NCI-H345 (cell line): Measurements from ENCODE around the gene SCP2.

ENCODE experiments used
- DNase-seq: peaks from one replicate; lab custom pipeline; 2025; lab: John Stamatoyannopoulos, UW

Gene SCP2

DNA sequence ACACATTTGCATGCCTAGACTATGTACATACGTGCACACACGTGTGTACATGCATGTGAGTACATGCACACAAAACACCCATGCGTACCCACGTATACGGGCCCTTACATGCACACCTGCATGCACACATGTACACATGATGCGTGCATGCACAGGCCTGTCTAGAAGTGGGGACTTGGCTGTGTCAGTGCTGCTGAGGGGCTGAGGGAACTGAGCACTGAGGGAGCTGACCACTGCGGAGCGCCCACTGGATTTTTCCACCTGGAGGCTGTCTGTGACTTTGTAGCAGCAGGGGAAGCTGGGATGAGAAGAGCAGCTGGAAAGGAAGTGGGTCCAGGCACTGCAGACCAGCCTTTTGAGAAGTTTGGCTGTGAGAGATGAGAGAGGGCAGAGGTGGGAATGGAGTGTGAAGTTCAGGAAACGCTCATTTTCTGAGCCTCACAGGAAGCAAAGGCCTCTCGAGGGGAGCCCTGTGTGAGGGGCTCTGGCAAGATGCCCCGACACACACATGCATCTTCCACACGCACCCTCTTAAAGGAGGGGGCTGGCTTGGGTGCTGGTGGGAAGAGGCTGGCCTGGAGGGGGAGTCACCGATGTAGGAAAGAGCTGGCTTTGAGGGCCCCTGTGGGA, 155.9 kb downstream of the SCP2 start:
- DNase-seq, result no peak

DNA sequence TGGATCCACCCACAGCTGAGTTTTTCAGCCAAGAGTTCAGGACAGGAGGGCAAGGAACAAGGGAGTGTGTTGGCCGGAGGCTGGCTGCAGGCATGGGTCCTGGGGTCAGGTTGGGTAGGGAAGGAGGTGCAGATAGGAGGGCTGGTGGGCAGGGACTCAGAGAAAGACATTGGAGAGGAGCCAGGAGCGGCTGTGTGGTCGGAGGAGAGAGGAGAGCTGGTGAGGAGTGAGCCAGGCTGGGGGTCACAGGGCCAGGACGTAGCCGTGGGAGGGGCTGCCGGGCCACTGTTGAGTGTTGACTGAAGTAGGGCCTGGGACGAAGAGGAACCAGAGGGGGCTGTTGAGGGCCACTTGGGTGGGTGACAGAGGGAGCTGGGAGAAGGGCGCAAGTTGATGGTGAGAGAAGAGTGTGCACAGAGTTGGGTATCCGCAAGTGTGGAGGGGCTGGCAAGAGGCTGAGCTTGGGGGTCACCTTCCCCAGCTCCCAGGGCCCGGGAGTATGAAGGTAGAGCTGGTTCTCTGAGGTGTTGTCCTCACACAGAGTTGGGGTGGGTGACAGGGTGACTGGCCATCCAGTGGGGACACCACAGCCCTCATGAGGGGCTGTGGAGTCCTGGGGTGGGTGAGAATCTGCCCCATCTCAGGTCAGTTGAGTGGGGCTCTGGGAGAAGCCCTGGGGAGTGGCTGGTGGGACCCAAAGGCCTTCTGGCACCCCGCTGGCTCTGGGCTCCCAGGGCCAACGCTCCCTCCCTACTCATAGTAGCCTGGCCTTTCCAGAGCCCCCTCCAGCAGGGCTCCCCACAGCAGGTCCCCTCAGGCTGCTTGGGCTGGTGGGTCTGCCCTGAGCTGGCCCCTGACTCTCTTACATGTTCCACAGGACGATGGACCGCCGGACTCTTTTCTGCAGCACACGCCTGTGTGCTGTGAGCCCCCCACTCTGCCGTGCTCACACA, 156.8 kb downstream of the SCP2 start:
- DNase-seq, result no peak

DNA sequence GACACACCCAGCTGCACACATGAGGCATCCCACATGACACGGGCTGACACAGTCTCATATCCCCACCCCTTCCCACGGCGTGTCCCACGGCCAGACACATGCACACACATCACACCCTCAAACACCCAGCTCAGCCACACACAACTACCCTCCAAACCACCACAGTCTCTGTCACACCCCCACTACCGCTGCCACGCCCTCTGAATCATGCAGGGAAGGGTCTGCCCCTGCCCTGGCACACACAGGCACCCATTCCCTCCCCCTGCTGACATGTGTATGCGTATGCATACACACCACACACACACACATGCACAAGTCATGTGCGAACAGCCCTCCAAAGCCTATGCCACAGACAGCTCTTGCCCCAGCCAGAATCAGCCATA, 157.5 kb downstream of the SCP2 start:
- DNase-seq, result no peak

DNA sequence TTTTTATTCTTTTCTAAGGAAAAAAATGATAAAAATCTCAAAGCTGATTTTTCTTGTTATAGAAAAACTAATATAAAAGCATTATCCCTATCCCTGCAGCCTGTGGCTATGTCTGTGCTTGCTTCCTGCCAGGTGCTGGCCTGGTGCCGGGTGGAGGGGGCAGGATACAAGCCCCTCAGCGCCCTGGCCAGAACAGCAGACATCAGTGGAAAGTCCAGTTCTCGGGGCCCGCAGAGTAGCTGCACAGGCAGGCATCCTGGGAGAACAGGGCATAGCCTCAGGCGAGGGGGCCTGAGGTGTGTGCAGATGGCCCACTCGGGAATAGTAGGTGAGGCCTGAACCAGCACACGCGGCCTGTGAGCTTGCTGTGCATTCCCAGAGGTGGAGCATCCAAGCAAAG, 158.3 kb downstream of the SCP2 start:
- no peak for DNase-seq

DNA sequence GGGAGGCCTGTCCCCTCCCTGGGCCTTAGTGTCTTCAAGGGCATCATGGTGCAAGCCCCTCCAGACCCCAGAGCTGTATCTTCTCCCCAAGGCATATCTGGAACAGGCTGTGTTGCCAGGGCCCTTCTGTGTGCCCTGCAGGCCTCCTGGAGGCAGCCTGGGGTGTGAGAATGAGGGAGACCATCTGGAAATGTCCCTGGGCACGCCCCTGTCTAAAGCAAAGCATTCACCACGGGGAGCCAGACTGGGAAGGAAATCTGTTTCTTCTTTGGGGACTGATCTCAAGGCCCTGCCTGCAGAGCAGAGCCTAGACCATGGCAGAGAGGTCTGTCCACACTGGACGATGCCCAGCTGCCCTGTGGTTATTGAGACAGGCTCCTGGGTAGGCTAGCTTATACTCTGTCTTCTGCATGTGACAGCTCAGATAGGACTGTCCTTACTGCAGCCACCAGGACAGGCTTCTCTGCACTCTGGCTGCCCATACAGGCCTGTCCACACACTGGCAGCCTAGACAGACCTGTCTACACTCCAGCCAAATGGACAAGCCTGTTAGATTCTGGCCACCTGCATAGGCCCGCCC, 159.5 kb downstream of the SCP2 start:
- no peak for DNase-seq

DNA sequence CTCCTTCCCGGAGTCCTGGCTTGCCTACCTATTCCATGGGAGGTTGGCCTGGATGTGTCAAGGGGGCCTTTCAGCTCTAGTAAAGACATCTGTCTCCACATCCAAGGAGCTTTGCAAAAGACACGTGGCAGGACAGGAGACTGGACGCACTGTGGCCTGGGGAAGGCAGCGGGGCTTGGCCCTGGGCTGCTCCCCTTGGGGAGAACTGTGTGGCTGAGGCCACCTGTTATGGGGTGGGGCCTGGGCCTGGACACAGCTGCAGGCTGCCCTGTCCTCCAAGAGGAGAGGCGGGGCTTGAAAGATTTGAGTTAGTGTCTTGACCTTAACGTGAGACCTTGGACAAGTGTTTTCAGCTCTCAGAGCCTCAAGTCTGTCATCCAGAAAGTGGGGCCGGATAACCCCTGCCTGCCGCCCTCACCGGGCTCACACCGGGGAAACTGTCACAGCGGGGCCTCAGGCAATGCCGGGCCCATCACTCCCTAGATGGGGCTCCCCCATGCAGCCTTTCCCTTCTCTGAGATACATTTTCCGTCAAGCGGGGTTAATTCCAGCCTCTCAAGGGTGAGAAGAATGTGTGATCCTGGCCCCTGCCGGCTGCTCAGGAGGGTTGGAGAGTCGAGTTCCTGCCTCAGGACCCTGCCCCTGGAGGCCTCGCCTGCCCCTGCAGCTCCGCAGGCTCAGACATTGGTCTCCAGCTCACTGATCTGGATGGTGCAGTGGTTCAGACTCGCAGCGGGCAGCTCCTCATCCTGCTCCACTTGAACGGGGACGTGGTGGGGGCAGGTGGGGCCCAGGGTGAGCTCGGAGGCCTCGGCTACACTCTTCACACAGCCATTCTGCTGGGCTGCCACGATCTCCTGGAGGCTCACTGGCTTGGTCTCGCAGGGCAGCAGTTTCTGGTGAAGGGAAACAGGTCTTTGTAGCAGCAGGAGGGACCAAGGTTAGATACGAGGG, 160.5 kb downstream of the SCP2 start:
- no peak for DNase-seq

DNA sequence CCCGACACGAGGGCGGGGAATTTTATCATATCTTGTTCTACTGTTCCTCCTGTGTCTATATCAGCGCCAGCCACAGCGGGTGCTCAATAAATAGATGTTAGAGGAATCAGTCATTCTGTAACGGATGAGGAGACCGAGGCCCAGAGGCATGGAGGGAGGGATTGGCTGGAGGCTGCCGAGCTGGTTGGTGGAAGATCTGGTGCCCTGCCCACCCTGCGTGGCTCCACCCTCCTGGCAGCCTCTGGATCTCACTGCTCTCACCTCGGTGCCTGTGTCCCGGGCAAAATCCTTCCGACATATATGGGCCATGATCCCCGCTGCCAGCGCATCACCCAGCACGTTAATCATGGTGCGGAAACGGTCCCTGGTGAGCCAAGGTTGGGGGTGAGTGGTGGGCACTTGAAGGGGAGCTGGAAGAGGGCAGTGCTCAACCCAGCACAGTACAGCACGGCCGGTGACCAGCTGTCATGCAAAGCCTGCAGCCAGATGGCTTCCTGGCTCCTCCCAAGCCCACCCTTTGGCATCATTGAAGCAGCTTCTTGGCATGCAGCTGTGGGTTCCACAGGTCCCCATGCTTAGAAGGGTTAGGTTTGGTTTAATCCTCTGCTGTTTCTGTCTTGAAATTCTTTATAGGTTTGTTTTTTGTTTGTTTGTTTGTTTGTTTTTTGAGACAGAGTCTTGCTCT, 161.7 kb downstream of the SCP2 start:
- DNase-seq, result no peak

DNA sequence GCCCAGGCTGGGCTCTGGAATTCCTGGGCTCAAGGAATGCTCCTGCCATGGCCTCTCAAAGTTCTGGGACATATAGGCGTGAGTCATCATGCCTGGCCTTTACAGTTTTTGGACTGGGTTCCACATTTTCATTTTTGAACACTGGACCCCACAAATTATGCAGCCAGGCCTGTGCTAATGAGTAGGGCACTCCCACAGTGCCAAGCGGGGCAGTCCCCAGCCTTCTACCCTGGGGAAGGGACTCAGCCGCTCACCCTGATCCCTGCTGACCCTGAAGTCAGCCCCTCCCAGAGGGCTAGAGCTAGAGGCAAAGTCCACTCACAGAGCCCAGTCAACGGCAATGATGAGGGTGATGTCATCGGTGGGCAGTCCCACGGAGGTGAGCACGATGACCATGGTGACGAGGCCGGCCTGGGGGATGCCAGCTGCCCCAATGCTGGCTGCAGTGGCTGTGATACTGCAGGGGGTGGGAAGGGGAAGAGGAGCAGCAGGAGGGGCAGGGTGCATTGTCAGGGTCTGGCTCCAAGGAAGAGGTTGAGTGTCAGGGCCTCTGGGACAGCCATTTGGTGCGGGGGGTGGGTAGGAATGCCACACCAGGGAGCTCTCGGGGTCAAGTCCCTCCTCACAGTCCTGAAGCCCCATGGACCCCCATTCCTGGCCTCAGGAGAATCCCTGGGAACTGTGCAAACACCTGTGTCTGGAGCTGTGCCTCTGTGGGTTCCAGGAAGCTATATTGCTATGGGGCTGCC, 162.6 kb downstream of the SCP2 start:
- DNase-seq, result no peak

DNA sequence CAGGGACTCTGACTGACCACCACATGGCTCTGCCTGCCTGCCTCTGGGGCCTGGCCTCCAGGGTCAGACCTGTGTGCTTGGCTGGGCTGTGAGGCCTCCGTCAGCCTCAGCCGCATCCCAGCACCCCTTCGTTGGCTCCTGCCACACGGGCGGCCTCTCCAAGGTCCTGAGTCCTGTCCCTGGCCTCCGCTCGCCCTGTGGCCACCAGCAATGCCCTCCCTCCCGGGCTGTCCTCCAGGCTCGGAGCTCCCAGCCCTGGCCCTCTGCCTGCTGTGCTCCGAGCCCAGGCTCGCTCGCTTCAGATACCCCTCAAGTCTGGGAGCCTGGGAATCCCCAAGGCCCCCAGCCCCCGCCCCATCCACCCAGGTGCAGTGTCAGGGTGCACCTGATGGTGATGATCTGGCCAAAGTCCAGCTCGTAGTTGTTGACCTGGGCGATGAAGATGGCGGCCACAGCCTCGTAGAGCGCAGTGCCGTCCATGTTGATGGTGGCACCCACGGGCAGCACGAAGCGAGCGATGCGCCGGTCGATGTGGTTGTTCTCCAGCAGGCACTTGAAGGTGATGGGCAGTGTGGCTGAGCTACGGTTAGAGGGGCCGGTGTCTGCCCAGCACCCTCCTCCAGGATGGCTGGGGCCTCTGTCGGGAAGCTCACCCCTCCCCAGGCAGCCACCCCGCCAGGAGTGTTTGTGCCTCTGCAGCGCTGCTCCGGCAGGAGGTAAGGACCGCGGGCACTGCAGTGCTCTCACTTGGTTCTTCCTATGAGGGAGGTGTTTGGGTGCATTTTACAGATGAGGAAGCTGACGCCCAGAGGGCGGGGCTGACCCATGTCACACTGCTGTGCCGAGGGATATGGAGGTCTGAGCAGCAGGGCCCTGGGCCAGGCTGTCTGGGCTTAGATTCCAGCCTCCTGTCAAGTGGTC, 163.4 kb downstream of the SCP2 start:
- no peak for DNase-seq

DNA sequence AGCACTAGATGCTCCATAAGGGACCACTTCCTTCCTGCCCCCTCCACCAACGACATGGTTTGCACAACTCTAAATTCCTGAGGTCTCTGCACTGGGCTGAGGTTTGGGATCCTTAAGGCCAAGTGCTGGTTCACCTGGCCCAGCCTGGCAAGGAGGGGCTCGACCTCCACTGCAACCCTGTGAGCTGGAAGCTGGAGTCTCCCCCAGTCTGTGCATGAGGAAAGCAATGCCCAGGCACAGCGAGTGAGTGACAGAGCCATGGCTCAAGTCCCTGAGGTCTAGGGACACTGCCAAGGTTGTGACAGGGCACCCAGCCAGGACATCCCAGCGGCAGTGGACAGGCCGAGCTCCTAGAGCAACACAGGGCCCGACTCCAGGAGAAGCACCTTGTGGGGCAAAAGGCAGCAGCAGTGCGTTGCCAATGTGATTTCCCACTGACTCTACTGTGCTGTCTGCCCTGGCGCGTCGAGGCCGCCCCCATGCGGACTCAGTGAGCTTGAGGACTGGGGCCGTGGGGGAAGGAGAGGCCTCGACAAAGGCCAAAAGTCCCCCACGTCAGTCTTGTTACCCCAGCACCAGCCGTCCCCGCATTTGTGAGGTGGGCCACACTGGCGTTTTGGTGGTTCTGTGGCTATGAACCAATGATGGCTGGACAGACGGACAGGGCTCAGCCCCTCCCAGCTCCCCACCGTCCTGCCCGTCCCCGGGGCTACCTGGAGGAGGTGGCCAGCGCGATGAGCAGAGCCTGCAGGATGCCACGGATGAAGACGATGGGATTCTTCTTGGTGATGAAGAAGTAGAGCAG, 165.0 kb downstream of the SCP2 start:
- no peak for DNase-seq

DNA sequence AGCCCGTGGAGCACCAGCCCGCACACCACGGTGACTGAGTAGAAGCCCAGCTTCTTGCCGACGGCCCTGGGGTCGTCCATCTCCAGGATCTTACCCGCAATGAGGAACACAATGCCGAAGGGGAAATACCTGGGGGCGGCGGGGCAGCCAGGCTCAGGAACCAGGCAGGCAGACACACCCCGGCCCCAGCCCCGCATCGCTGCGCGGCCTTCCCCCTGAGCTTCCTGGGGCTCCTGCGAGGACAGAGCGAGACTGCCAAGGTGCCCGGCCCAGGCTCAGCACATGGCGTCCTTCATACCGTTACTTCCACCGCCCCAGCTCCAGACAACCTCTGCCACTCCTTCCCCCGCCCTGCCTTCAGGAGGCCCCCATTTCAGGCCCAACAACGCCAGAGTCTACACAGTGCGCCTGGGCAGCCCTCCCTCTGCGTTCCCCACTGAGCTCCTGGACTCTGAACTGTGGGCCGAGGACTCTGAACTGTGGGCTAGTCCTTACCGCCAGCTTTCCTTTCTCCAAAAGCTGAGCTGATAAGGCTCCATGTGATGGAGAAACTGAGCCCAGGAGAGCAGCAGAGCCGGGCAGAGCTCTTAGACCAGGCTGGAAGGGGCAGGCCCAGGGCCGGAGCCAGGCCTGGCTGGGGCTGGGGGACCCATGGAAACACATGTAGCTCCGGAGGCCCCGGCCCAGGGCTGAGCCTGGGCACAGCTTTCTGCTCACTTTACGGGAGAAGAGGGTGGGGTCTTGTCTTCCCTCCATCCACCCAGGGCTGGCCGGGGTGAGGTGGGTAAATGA, 165.8 kb downstream of the SCP2 start:
- no peak for DNase-seq

DNA sequence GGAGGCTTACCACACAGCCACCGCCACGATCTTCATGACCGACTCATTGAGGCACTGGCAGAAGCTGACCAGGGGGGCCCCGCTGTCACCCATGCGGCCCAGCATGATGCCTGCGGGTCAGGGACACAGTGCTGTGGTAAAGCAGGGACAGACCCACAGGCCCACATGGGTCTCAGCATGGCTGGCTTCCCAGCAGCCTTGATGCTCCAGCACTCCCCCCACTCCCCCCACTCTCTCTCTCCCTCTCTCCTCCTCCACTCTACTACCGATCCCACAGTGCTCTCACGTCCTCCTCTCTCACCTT, 166.3 kb downstream of the SCP2 start:
- no peak for DNase-seq

DNA sequence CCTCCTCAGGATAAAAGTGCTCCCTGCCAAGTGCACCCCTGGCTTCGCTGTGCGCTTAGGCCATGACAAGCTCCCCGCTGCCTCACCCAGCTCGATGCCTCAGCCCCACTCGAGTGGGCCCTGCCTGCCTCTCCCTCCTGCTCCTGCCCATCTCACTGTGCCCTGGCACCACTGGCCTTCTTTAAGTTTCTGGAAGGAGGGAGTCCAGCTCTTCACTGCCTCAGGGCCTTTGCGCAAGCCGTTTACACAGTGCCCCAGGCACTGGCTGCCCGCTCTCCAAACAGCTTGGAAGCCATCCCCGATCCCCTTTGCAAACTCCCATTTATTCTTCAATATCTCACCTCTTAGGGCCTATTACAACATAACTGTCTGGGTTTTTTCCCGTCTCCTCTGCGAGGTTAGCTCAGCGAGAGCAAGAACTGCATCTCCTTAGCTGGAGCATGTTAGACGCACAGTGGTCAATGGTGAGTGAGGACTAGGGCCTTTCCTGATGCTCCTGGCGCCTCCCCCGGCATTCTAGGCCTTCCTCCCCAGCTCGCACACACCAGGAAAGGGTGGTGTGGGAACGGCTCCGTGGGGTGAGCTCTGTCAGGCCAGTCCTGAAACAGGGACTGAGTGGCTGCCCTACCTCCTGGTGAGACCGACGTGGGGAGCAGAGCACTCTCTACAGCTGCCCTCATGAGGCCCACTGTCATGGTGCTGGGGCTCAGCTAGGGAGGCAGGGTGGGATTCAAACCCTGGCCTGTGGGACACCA, 166.9 kb downstream of the SCP2 start:
- DNase-seq, result no peak

DNA sequence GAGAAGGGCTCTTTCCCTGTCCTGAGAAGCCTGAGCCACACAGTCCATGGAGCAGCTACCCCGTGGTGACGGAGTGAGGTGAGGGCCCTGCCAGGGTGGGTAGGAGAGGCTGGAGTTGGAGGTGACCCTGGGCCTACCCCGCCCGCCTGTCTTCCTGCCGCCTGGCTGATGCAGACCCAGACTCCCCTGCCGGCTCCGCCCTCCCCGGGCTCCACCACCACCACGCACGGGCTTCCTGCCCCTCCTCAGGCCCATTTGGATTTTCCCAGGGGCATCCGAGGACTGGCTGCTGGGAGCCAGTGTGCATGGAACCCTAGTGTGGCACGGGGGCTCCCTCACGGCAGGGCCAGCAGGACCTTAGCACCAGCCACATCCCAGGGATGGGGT, 167.4 kb downstream of the SCP2 start:
- no peak for DNase-seq
